ENCODE data around the gene TTC29.
"Not testable (repeated sequence)": the region's sequence is repeated elsewhere in the genome, so short reads cannot be mapped to it uniquely, and the experiment has no call there.

TTC29 gene

DNA sequence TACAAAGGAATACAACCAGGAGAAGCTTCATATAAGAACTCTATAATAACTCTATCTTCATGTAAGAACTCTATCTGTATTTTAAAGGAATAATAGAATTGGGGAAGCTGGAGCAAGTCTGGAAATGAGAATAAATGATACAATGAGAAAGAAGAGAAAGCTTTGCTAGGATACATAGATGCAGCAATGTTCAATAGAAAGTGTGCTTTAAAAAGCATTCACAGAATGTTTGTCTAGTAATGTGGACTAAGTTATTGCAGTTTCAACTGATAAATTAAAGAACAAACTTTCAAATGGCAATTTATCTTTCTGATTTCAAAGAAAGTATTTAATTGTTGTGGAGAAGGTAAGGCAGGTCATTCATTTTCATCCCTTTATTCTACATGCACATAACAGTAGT, 104.9 kb downstream of the TTC29 start:
- Mint-ChIP-seq H3K4me3 (no peak overlapping the region), H3K4me1 (ENCODE audit: low read depth) (no peaks in the 10 kb centered on the region), H3K27me3 (no peaks in the 10 kb centered on the region), H3K9me3 (no peaks in the 10 kb centered on the region), H3K27ac (no peak overlapping the region), H3K36me3 (ENCODE audit: low read depth) (no peaks in the 10 kb centered on the region)
- intact Hi-C loops (cut with micrococcal nuclease) = no loop called here

DNA sequence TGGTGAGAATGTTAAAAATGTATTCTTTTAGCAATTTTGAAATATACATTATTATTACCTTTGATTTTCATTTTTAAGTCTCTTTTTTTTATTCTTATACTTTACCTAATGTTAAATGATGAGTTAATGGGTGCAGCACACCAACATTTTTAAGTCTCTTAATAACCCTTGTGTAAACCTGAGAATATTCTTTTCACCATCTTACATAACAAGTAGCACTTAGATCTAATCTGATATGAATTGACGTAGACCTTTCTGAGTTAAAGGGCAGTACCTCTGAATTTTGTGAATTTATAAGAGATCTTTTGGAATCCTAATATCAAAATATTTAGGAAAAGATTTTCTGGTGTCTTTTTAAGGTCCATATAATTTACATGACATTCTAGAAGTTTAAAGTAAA, 110.6 kb downstream of the TTC29 start:
- H3K27me3 Mint-ChIP-seq = no peaks in the 10 kb centered on the region
- H3K36me3 Mint-ChIP-seq (ENCODE audit: low read depth) = no peaks in the 10 kb centered on the region
- no peaks in the 10 kb centered on the region for H3K9me3 Mint-ChIP-seq
- H3K27ac Mint-ChIP-seq = no peak overlapping the region
- intact Hi-C loops (cut with micrococcal nuclease) = no loop called here
- H3K4me3 Mint-ChIP-seq = no peak overlapping the region
- no peaks in the 10 kb centered on the region for H3K4me1 Mint-ChIP-seq (ENCODE audit: low read depth)

DNA sequence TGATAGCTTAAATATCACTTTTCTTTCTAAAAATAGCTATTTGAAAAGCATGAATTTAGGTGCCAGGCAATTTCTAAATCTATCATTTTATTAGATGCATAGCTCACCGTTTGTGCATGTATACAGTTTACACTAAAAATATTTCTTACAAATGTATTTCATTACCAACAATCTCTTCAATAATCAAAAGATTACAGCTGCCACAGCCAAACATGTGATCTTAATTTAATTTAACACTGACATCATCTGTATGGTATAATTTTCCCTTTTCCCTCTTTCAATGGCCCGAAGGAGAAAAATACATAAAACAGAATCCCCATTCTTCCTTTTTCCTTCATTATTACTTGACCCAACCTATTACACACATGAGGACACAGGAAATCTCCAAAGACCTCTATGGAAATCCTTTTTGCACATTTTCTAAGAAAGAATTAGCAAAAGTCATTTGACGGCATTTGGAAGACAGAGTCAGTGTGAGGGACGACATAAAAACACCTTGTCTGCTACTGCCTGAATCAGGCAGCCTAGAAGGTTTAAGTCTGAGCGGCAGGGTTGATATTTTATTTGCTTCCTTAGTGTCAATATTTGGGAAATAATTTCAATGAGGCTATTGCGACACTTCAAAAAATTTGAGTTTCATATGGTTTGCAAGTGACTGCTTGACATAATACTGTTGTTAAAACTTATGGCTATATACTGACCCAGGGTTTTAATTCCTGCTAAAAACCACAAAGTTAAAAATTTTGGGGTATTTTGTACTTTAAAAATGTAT, 111.2 kb downstream of the TTC29 start:
- Mint-ChIP-seq H3K36me3 (ENCODE audit: low read depth) (no peaks in the 10 kb centered on the region), H3K4me3 (no peak overlapping the region), H3K4me1 (ENCODE audit: low read depth) (no peaks in the 10 kb centered on the region), H3K27ac (no peak overlapping the region), H3K27me3 (no peaks in the 10 kb centered on the region), H3K9me3 (no peaks in the 10 kb centered on the region)
- intact Hi-C loops (cut with micrococcal nuclease) = no loop called here

DNA sequence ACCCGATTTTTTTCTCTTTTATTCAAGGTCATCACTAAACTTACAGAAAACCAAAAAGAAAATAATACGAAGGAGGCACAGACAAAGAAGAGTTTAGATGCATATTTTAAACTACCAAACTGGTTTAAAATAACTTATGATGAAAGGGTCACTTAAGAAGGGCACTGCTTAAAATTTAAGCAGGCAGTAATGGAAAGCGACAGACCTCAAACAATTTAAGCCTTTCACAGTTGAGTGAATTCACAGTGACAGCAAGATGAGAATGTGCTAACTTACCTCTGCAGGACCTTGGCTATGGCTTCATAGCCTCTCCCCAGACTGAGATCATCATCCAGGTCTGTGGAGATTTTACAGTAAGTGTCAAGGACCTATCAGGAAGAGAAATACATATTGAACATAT, 112.1 kb downstream of the TTC29 start:
- no peak overlapping the region for H3K27ac Mint-ChIP-seq
- H3K9me3 Mint-ChIP-seq = no peaks in the 10 kb centered on the region
- H3K4me3 Mint-ChIP-seq = no peak overlapping the region
- no peaks in the 10 kb centered on the region for H3K27me3 Mint-ChIP-seq
- intact Hi-C loops (cut with micrococcal nuclease) = no loop called here
- no peaks in the 10 kb centered on the region for H3K36me3 Mint-ChIP-seq (ENCODE audit: low read depth)
- no peaks in the 10 kb centered on the region for H3K4me1 Mint-ChIP-seq (ENCODE audit: low read depth)

DNA sequence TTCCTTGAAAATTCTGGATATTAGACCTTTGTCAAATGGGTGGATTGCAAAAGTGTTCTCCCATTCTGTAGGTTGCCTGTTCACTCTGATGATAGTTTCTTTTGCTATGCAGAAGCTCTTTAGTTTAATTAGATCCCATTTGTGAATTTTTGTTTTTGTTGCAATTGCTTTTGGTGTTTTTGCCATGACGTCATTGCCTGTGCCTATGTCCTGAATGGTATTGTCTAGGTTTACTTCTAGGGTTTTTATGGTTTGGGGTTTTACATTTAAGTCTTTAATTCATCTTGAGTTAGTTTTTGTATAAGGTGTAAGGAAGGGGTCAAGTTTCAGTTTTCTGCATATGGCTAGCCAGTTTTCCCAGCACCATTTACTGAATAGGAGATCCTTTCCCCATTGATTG, 122.7 kb downstream of the TTC29 start:
- H3K27ac Mint-ChIP-seq; intact Hi-C loops (cut with micrococcal nuclease); H3K4me3 Mint-ChIP-seq; H3K4me1 Mint-ChIP-seq (ENCODE audit: low read depth); H3K27me3 Mint-ChIP-seq; H3K36me3 Mint-ChIP-seq (ENCODE audit: low read depth): not testable (repeated sequence)
- H3K9me3 Mint-ChIP-seq = peaks cover 25% of the 10 kb centered on the region

DNA sequence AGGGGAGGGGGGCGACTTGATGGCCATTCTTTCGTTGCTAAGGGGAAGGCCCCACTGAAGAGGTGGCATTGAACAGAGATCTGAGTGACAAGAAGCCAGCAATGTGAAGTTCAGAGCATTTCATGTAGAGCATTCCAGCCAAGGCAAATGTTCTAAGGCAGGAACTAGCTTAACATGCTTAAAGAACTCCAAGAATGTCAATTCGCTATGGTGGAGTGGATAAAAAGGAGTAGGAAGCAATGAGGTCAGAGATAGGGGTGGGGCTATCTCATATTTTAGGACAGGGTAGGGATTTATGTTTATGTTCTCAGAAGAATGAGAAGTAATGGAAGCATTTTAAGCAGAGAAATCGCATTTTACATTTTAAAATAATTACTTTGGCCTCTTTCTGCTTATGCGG, 130.9 kb downstream of the TTC29 start:
- Mint-ChIP-seq H3K9me3 (peaks cover 10% of the 10 kb centered on the region), H3K27ac (no peak overlapping the region), H3K4me1 (ENCODE audit: low read depth) (no peaks in the 10 kb centered on the region), H3K27me3 (no peaks in the 10 kb centered on the region), H3K4me3 (no peak overlapping the region), H3K36me3 (ENCODE audit: low read depth) (no peaks in the 10 kb centered on the region)
- intact Hi-C loops (cut with micrococcal nuclease) = no loop called here

DNA sequence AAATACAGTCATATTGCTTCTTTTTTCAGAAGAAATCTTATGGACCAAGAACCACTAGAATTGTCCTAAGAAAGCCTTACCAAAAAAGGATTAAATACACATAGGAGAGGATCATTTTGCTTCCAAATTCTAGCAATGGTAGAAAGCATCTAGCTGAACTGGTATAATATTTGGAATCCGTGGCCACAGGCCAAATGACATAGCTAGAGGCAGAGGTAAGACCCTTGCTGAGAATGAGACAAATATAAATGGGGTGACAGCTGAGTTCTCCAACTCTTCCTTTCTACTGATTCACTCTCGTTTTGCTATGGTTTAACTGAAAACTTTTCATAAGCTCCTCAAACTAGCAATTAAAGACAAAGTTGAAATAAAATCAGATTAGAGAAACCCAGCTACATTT, 150.0 kb downstream of the TTC29 start:
- Mint-ChIP-seq H3K27ac (no peak overlapping the region), H3K36me3 (ENCODE audit: low read depth) (no peaks in the 10 kb centered on the region), H3K4me1 (ENCODE audit: low read depth) (no peaks in the 10 kb centered on the region), H3K4me3 (no peak overlapping the region), H3K27me3 (no peaks in the 10 kb centered on the region), H3K9me3 (no peaks in the 10 kb centered on the region)
- intact Hi-C loops (cut with micrococcal nuclease) = no loop called here

DNA sequence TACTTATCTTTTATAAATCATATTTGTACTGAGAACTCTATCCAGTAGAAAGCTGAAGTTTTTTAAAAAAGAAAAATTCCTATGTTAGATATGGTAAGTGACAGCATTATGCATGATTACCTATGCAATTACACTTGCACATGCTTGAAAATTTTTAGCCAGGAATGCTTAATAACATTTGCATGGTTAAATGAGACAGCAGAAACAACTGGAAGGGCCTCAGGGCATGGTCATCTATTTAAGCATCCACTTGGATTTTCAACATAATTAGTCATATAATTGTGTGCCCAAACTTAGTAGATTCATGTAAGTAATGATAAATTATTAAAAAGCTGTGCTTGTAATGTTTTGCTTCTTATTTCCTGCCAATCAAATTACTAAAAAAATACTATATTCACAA, 151.9 kb downstream of the TTC29 start:
- no peaks in the 10 kb centered on the region for H3K27me3 Mint-ChIP-seq
- no peak overlapping the region for H3K4me3 Mint-ChIP-seq
- no peak overlapping the region for H3K27ac Mint-ChIP-seq
- H3K4me1 Mint-ChIP-seq (ENCODE audit: low read depth) = no peaks in the 10 kb centered on the region
- H3K9me3 Mint-ChIP-seq = no peaks in the 10 kb centered on the region
- no peaks in the 10 kb centered on the region for H3K36me3 Mint-ChIP-seq (ENCODE audit: low read depth)
- intact Hi-C loops (cut with micrococcal nuclease) = no loop called here

DNA sequence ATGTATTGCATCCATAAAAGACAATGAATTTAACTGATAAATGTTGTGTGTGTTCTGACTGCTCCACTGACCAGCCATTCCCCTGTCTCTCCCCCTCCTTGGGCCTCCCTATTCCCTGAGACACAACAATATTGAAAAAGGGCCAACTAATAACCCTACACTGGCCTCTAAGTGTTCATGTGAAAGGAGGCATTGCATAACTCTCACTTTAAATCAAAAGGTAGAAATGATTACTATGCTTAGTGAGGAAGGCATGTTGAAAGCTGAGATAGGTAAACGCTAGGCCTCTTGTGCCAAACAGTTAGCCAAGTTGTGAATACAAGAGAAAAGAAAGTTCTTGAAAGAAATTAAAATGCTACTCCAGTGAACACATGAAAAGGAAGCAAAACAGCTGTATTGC, 154.2 kb downstream of the TTC29 start:
- no peaks in the 10 kb centered on the region for H3K27me3 Mint-ChIP-seq
- H3K9me3 Mint-ChIP-seq = no peaks in the 10 kb centered on the region
- no peak overlapping the region for H3K4me3 Mint-ChIP-seq
- intact Hi-C loops (cut with micrococcal nuclease) = no loop called here
- no peak overlapping the region for H3K27ac Mint-ChIP-seq
- no peaks in the 10 kb centered on the region for H3K4me1 Mint-ChIP-seq (ENCODE audit: low read depth)
- H3K36me3 Mint-ChIP-seq (ENCODE audit: low read depth) = no peaks in the 10 kb centered on the region

DNA sequence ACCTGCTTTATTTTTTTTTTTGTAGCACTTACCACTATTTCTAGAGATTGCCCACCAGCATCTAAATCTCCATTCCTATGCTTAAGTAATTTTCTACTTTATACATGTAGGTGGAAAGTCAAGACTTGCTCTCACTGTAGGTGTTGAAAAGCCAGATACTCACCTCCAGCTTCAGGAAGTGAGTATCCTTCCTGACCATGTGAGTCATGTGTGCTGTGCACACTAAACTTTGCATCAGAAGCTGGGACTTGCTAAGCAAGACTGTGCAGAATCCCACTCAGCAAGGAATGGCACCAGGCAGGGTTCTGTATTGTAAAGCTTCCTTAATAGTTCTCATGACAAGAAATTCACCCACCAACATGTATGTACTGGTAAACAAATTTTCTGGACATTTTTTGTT, 155.1 kb downstream of the TTC29 start:
- Mint-ChIP-seq H3K27me3 (no peaks in the 10 kb centered on the region), H3K4me1 (ENCODE audit: low read depth) (no peaks in the 10 kb centered on the region), H3K36me3 (ENCODE audit: low read depth) (no peaks in the 10 kb centered on the region), H3K9me3 (no peaks in the 10 kb centered on the region), H3K4me3 (no peak overlapping the region), H3K27ac (no peak overlapping the region)
- intact Hi-C loops (cut with micrococcal nuclease) = no loop called here

DNA sequence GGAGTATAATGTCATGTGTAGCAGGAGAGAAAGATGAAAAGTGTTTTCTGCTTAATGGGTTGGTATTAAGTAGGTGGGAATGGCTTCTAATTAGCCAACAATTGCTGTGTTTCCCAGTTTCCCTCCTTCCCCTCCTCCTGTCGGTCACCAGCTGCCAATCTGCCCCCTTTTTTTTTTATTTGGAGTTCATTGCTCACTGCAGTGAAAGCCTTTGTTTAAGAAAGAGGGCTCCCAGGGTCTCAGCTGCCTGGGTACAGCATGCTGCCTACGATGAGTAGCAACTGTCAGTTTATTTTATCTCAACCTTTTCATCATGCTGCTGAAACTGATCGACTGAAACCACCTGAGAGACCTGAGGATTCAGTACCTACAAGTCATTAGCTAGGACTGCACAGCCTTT, 157.9 kb downstream of the TTC29 start:
- Mint-ChIP-seq H3K9me3 (no peaks in the 10 kb centered on the region), H3K4me1 (ENCODE audit: low read depth) (no peaks in the 10 kb centered on the region)

DNA sequence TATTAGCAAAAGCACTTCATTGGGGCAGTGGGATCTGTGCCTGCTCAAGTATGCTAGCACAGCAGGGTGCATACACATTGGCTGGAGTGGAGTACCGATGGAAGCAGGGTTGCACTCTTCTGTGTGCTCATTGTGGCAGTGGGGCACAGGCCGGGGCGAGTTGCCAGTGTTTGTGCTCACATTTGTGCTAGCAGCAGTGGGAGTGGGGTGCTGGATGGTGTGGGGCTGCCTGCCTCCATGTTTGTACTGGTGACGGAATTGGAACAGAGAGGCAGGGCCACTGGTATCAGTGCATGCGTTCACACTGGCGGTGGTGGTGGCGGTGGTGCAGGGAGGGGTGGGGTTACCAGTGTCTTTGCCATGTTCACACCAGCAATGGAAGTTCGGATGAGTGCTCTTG, 169.0 kb downstream of the TTC29 start:
- intact Hi-C loops (cut with micrococcal nuclease) = no loop called here
- H3K27ac Mint-ChIP-seq = no peak overlapping the region

More for the DNA sequence above, 157.9 kb downstream of the TTC29 start:
- H3K27ac Mint-ChIP-seq = no peak overlapping the region
- no peaks in the 10 kb centered on the region for H3K27me3 Mint-ChIP-seq
- no peak overlapping the region for H3K4me3 Mint-ChIP-seq
- intact Hi-C loops (cut with micrococcal nuclease) = no loop called here
- H3K36me3 Mint-ChIP-seq (ENCODE audit: low read depth) = no peaks in the 10 kb centered on the region

DNA sequence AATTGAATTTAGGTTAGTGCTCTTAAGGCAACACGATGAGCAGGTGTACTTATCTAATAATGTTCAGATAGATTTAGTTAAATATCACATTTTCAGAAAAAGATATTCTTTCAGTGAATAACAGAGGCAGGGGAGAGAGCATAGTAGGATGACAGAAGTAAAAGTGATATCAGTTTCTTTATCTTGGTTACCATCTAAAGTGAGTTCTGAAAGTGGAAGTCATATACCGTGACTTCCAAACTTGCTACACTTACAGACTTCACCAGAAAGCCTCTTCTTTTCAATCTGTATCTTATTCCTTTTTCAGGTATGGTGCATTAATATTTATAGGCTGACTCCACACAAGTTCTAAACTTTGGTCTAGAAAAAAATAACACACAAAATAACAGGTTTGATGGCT, 182.1 kb downstream of the TTC29 start:
- no peaks in the 10 kb centered on the region for H3K27me3 Mint-ChIP-seq
- intact Hi-C loops (cut with micrococcal nuclease) = no loop called here
- H3K4me1 Mint-ChIP-seq (ENCODE audit: low read depth) = no peaks in the 10 kb centered on the region
- H3K4me3 Mint-ChIP-seq = no peak overlapping the region
- H3K27ac Mint-ChIP-seq = no peak overlapping the region
- no peaks in the 10 kb centered on the region for H3K36me3 Mint-ChIP-seq (ENCODE audit: low read depth)
- H3K9me3 Mint-ChIP-seq = peaks cover 18% of the 10 kb centered on the region

More for the DNA sequence above, 169.0 kb downstream of the TTC29 start:
- H3K4me1 Mint-ChIP-seq (ENCODE audit: low read depth) = no peaks in the 10 kb centered on the region
- no peaks in the 10 kb centered on the region for H3K36me3 Mint-ChIP-seq (ENCODE audit: low read depth)
- no peak overlapping the region for H3K4me3 Mint-ChIP-seq
- no peaks in the 10 kb centered on the region for H3K27me3 Mint-ChIP-seq
- peaks cover 32% of the 10 kb centered on the region for H3K9me3 Mint-ChIP-seq

DNA sequence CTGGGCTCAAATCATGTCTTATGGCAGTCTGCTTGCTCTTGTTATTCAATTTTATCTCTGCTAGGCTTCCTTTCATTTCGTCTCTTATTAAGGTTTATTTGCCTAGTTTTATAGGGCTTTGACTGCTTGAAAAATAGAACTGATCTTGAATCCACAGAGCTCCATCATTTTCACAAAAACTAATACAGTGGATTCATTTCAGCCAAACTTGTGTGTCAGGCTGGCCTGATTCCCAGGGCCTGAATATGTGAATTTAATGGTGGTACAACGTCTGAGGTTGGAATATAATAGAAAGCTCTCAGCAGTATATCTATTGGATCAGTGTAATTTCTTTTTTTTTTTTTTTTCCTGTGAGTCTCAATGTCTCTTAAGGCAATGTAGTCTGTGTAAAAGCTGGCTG, 183.6 kb downstream of the TTC29 start:
- intact Hi-C loops (cut with micrococcal nuclease) = no loop called here
- Mint-ChIP-seq H3K36me3 (ENCODE audit: low read depth) (no peaks in the 10 kb centered on the region), H3K4me1 (ENCODE audit: low read depth) (no peaks in the 10 kb centered on the region), H3K27me3 (no peaks in the 10 kb centered on the region), H3K9me3 (peaks cover 34% of the 10 kb centered on the region), H3K4me3 (no peak overlapping the region), H3K27ac (no peak overlapping the region)

DNA sequence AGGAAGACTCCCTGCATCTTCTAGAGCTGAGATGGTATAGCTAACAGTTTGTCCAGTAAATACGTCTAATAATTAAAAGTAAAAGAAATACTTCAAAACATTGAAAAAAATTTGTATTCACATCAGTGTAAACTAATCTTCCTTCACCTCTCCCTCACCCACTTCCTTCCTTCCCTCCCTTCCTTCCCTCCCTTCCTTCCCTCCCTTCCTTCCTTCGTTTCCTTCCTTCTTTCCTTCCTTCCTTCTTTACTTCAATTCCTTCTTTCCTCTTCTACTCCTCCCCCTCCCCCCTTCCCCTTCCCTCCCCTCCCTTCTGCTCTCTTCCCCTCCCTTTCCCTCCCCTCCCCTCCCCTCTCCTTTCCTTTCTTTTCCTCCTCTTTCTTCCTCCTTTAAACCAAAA, 203.2 kb downstream of the TTC29 start:
- intact Hi-C loops (cut with micrococcal nuclease) = no loop called here
- Mint-ChIP-seq H3K4me1 (ENCODE audit: low read depth) (no peaks in the 10 kb centered on the region), H3K9me3 (peaks cover under 1% of the 10 kb centered on the region), H3K27me3 (no peaks in the 10 kb centered on the region), H3K27ac (no peak overlapping the region), H3K4me3 (no peak overlapping the region), H3K36me3 (ENCODE audit: low read depth) (no peaks in the 10 kb centered on the region)

Data from dendritic cell treated with granulocyte-macrophage colony-stimulating factor and Interleukin-4, amounts not matched to agents 40 ng/mL and 50 ng/mL, for 4 days (primary cell).